ENCODE data around the gene TEAD1. TPM values are rescaled to one million over a fixed set of nuclear protein-coding genes. Genes with fewer than 3 reads are reported as not detected.

TEAD1 gene
- polyA plus RNA-seq, 2 donors, result 10.4 to 11.2 TPM

DNA sequence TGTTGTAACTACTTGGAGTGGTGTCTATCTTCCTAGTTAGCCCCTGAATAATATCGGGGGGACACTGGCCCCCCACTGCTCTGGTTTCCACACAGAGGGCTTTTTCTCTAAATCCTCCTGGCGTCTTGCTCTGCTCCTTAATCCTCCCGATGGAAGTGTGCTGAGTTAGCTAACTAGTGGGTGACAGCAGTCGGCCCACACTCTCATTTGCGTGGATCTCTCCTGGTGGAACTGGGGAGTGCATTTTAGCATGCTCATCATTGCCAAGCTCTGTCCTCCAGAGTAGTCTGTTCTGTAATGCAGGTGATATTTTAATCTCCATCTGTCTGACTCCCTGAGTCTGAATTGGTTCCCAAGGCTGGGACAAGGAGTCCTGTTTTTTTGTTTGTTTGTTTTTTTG lies 288.8 kb downstream of the TEAD1 start:
- no peaks in the 10 kb centered on the region for H3K36me3 ChIP-seq (ENCODE audit: control insufficient read depth in 2 of 2, insufficient read depth in 2 of 2, low read length in 1 of 2)
- WGBS, 2 donors, result 89% methylated on average over 5 of the region's 5 CpGs
- no peak overlapping the region for H3K27ac ChIP-seq (ENCODE audit: low read depth in 2 of 2, low read length in 1 of 2)
- H3K27me3 ChIP-seq (ENCODE audit: control insufficient read depth in 1 of 2, insufficient read depth in 2 of 2, low read length in 2 of 2), result no peaks in the 10 kb centered on the region
- H3K9me3 ChIP-seq (ENCODE audit: control insufficient read depth in 2 of 2, insufficient read depth in 1 of 2, low read depth in 1 of 2, low read length in 1 of 2), result peaks cover 0 to 3% of the 10 kb centered on the region in 2 donors
- no peaks in the 10 kb centered on the region for H3K4me1 ChIP-seq (ENCODE audit: control insufficient read depth in 2 of 2, insufficient read depth in 2 of 2, low read length in 1 of 2)
- H3K4me3 ChIP-seq (ENCODE audit: low read depth in 1 of 2, low read length in 2 of 2), result no peak overlapping the region

- no peaks in the 10 kb centered on the region for H3K36me3 ChIP-seq (ENCODE audit: control insufficient read depth in 2 of 2, insufficient read depth in 2 of 2, low read length in 1 of 2)
- WGBS, 2 donors, result 19 to 30% methylated on average over 13 of the region's 13 CpGs
- no peak overlapping the region for H3K4me3 ChIP-seq (ENCODE audit: low read depth in 1 of 2, low read length in 2 of 2)
- no peak overlapping the region for H3K27ac ChIP-seq (ENCODE audit: low read depth in 2 of 2, low read length in 1 of 2)
- peaks cover 0 to 3% of the 10 kb centered on the region in 2 donors for H3K9me3 ChIP-seq (ENCODE audit: control insufficient read depth in 2 of 2, insufficient read depth in 1 of 2, low read depth in 1 of 2, low read length in 1 of 2)
- H3K27me3 ChIP-seq (ENCODE audit: control insufficient read depth in 1 of 2, insufficient read depth in 2 of 2, low read length in 2 of 2), result no peaks in the 10 kb centered on the region
- H3K4me1 ChIP-seq (ENCODE audit: control insufficient read depth in 2 of 2, insufficient read depth in 2 of 2, low read length in 1 of 2), result no peaks in the 10 kb centered on the region
Observed at GRCh38 chr11:12963792-12964536, 289.7 kb downstream of the TEAD1 start.

GRCh38 chr11:12964650-12965049 lies 290.4 kb downstream of the TEAD1 start:
- Histone ChIP-seq H3K27ac (ENCODE audit: low read depth in 2 of 2, low read length in 1 of 2) (no peak overlapping the region), H3K9me3 (ENCODE audit: control insufficient read depth in 2 of 2, insufficient read depth in 1 of 2, low read depth in 1 of 2, low read length in 1 of 2) (peaks cover 0 to 3% of the 10 kb centered on the region in 2 donors), H3K27me3 (ENCODE audit: control insufficient read depth in 1 of 2, insufficient read depth in 2 of 2, low read length in 2 of 2) (no peaks in the 10 kb centered on the region), H3K36me3 (ENCODE audit: control insufficient read depth in 2 of 2, insufficient read depth in 2 of 2, low read length in 1 of 2) (no peaks in the 10 kb centered on the region), H3K4me3 (ENCODE audit: low read depth in 1 of 2, low read length in 2 of 2) (no peak overlapping the region), H3K4me1 (ENCODE audit: control insufficient read depth in 2 of 2, insufficient read depth in 2 of 2, low read length in 1 of 2) (no peaks in the 10 kb centered on the region)
- WGBS, 2 donors, result 90 to 91% methylated on average over 7 of the region's 7 CpGs

DNA sequence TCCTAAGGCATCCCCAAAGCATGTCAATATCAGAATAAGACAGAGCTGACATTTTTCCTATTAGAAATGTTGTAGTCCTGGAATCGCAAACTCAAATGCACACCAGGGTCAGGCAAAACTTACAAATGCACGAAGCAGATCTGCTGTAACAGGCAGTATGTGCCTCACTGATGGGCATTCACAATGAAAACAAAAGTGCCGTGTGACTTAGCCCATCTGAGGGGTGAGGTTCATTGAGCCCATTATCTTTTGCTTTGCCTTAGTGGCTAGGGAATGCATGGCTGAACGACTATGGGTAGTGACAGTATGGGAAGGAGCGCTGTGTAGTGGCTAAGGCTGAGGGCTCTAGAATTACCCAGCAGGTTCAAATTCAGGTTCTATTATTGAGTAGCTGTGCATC lies 291.8 kb downstream of the TEAD1 start:
- H3K36me3 ChIP-seq (ENCODE audit: control insufficient read depth in 2 of 2, insufficient read depth in 2 of 2, low read length in 1 of 2), result no peaks in the 10 kb centered on the region
- WGBS, 2 donors, result 85 to 89% methylated on average over 5 of the region's 5 CpGs
- H3K4me3 ChIP-seq (ENCODE audit: low read depth in 1 of 2, low read length in 2 of 2), result no peak overlapping the region
- no peaks in the 10 kb centered on the region for H3K9me3 ChIP-seq (ENCODE audit: control insufficient read depth in 2 of 2, insufficient read depth in 1 of 2, low read depth in 1 of 2, low read length in 1 of 2)
- no peak overlapping the region for H3K27ac ChIP-seq (ENCODE audit: low read depth in 2 of 2, low read length in 1 of 2)
- no peaks in the 10 kb centered on the region for H3K4me1 ChIP-seq (ENCODE audit: control insufficient read depth in 2 of 2, insufficient read depth in 2 of 2, low read length in 1 of 2)
- no peaks in the 10 kb centered on the region for H3K27me3 ChIP-seq (ENCODE audit: control insufficient read depth in 1 of 2, insufficient read depth in 2 of 2, low read length in 2 of 2)

DNA sequence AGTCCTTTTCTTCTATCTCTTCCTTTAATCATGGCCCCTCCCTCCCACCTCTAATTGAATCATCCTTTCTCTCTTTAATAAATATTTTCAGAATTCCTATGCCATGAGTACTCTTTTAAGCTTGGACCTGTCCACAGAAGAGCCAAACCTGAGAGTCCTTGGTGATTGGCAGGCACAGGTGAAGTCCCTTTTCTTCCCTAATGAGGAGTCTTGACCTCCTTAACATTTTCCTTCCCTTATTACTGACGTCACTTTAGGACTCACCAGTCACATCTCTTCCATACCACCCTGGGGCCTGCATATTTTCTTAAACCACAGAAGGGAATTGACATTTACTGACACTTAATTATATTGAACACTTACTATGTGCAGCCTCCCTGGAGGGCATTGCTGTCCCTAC lies 293.9 kb downstream of the TEAD1 start:
- no peaks in the 10 kb centered on the region for H3K27me3 ChIP-seq (ENCODE audit: control insufficient read depth in 1 of 2, insufficient read depth in 2 of 2, low read length in 2 of 2)
- H3K4me1 ChIP-seq (ENCODE audit: control insufficient read depth in 2 of 2, insufficient read depth in 2 of 2, low read length in 1 of 2), result no peaks in the 10 kb centered on the region
- no peak overlapping the region for H3K4me3 ChIP-seq (ENCODE audit: low read depth in 1 of 2, low read length in 2 of 2)
- H3K27ac ChIP-seq (ENCODE audit: low read depth in 2 of 2, low read length in 1 of 2), result no peak overlapping the region
- WGBS, 2 donors, result 51 to 69% methylated on average over 1 of the region's 1 CpG
- no peaks in the 10 kb centered on the region for H3K9me3 ChIP-seq (ENCODE audit: control insufficient read depth in 2 of 2, insufficient read depth in 1 of 2, low read depth in 1 of 2, low read length in 1 of 2)
- H3K36me3 ChIP-seq (ENCODE audit: control insufficient read depth in 2 of 2, insufficient read depth in 2 of 2, low read length in 1 of 2), result no peaks in the 10 kb centered on the region

DNA sequence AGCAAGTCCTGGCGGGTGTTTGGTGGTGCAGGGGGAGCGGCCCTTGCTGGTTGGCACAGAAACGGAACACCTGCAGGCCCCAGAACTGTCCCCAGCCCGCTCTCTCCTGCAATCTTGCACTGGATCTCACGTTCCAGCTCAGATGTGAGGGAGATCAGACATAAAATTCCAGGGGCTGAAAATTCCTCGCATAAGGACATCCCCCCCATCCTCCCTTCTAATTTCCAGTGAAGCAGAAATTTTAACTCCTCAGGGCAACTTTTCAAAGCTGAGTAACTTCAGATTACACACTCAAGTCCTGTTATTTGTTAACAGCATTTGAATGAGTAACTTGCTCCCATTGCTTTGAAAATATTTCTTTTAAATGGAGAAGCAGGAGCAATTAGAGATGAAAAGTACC lies 294.6 kb downstream of the TEAD1 start:
- Histone ChIP-seq H3K4me3 (ENCODE audit: low read depth in 1 of 2, low read length in 2 of 2) (no peak overlapping the region), H3K4me1 (ENCODE audit: control insufficient read depth in 2 of 2, insufficient read depth in 2 of 2, low read length in 1 of 2) (no peaks in the 10 kb centered on the region), H3K36me3 (ENCODE audit: control insufficient read depth in 2 of 2, insufficient read depth in 2 of 2, low read length in 1 of 2) (no peaks in the 10 kb centered on the region), H3K27ac (ENCODE audit: low read depth in 2 of 2, low read length in 1 of 2) (no peak overlapping the region), H3K9me3 (ENCODE audit: control insufficient read depth in 2 of 2, insufficient read depth in 1 of 2, low read depth in 1 of 2, low read length in 1 of 2) (no peaks in the 10 kb centered on the region), H3K27me3 (ENCODE audit: control insufficient read depth in 1 of 2, insufficient read depth in 2 of 2, low read length in 2 of 2) (no peaks in the 10 kb centered on the region)
- 56 to 68% methylated on average over 6 of the region's 6 CpGs for WGBS, 2 donors

- Histone ChIP-seq H3K9me3 (ENCODE audit: control insufficient read depth in 2 of 2, insufficient read depth in 1 of 2, low read depth in 1 of 2, low read length in 1 of 2) (no peaks in the 10 kb centered on the region), H3K4me1 (ENCODE audit: control insufficient read depth in 2 of 2, insufficient read depth in 2 of 2, low read length in 1 of 2) (no peaks in the 10 kb centered on the region), H3K27me3 (ENCODE audit: control insufficient read depth in 1 of 2, insufficient read depth in 2 of 2, low read length in 2 of 2) (no peaks in the 10 kb centered on the region), H3K27ac (ENCODE audit: low read depth in 2 of 2, low read length in 1 of 2) (no peak overlapping the region), H3K4me3 (ENCODE audit: low read depth in 1 of 2, low read length in 2 of 2) (no peak overlapping the region), H3K36me3 (ENCODE audit: control insufficient read depth in 2 of 2, insufficient read depth in 2 of 2, low read length in 1 of 2) (no peaks in the 10 kb centered on the region)
- WGBS, 2 donors, result 83 to 88% methylated on average over 1 of the region's 1 CpG
Observed at GRCh38 chr11:12971955-12972354, 297.7 kb downstream of the TEAD1 start.

DNA sequence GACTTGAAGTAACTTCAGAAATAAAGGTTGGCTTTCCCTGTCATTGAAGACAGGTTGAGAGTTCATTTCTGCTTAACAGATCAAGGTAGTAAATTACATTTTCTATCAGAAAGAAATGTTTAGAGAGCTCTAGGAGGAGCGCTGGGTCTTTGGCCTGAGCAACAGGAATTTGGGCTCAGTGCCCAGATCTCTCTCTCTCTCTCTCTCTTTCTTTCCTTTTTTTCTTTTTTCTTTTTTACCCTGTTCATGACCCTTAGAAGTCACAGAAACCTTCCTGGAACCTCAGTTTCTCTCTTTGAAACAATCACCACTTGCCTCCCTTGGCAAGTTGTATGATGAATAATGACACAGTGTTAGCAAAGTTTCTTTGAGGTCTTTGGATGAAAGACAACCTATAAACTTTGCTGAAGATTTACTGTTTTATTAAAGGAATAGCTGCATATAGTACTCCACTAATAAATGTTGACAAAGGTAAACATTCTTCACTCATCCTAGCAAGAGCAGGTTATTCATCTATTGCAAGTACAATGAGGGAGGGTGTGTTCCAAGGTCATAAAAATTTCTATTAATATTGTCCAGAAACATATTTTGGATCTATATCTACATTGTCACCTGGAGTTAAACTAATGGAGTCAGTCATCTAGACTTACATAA lies 299.4 kb downstream of the TEAD1 start:
- H3K36me3 ChIP-seq (ENCODE audit: control insufficient read depth in 2 of 2, insufficient read depth in 2 of 2, low read length in 1 of 2), result no peaks in the 10 kb centered on the region
- H3K4me3 ChIP-seq (ENCODE audit: low read depth in 1 of 2, low read length in 2 of 2), result no peak overlapping the region
- H3K27ac ChIP-seq (ENCODE audit: low read depth in 2 of 2, low read length in 1 of 2), result no peak overlapping the region
- 44 to 55% methylated on average over 1 of the region's 1 CpG for WGBS, 2 donors
- no peaks in the 10 kb centered on the region for H3K9me3 ChIP-seq (ENCODE audit: control insufficient read depth in 2 of 2, insufficient read depth in 1 of 2, low read depth in 1 of 2, low read length in 1 of 2)
- H3K4me1 ChIP-seq (ENCODE audit: control insufficient read depth in 2 of 2, insufficient read depth in 2 of 2, low read length in 1 of 2), result no peaks in the 10 kb centered on the region
- no peaks in the 10 kb centered on the region for H3K27me3 ChIP-seq (ENCODE audit: control insufficient read depth in 1 of 2, insufficient read depth in 2 of 2, low read length in 2 of 2)

DNA sequence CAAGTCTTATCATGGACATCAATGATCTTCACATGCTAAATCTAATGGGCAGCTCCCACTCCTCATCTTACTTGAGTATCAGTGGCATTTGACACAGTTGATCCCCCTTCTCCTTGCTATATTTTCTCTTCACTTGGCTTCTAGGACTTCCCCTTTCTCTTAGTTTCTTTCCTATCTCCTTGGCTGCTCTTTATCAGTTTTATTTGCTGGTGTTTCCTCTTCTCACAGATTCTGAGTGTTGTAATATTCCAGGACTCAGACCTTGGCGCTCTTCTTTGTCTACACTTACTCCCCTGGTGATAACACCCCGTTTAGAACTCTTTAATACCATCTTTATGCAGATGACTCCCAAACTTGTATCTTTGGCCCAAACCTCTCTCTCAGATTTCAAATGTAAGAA lies 301.0 kb downstream of the TEAD1 start:
- Histone ChIP-seq H3K36me3 (ENCODE audit: control insufficient read depth in 2 of 2, insufficient read depth in 2 of 2, low read length in 1 of 2) (no peaks in the 10 kb centered on the region), H3K27ac (ENCODE audit: low read depth in 2 of 2, low read length in 1 of 2) (no peak overlapping the region), H3K9me3 (ENCODE audit: control insufficient read depth in 2 of 2, insufficient read depth in 1 of 2, low read depth in 1 of 2, low read length in 1 of 2) (no peaks in the 10 kb centered on the region), H3K4me3 (ENCODE audit: low read depth in 1 of 2, low read length in 2 of 2) (no peak overlapping the region), H3K27me3 (ENCODE audit: control insufficient read depth in 1 of 2, insufficient read depth in 2 of 2, low read length in 2 of 2) (no peaks in the 10 kb centered on the region), H3K4me1 (ENCODE audit: control insufficient read depth in 2 of 2, insufficient read depth in 2 of 2, low read length in 1 of 2) (no peaks in the 10 kb centered on the region)
- WGBS, 2 donors, result 68 to 74% methylated on average over 2 of the region's 2 CpGs

All from esophagus (tissue), 2 donors.